ENCODE data around the gene THEM5. TPM values are rescaled to one million over a fixed set of nuclear protein-coding genes. Genes with fewer than 3 reads are reported as not detected.
A peak's percentile ranks its signal among the peaks of the same experiment; 100 is the strongest.

THEM5 gene
- total RNA-seq, 1 donor from 2014 or later: not detected

GRCh38 chr1:151840421-151840820 lies 13.1 kb downstream of the THEM5 start:
- H3K4me3 Mint-ChIP-seq (ENCODE audit: unreplicated experiment): no peak overlapping the region
- no peak overlapping the region for H3K27ac Mint-ChIP-seq (ENCODE audit: unreplicated experiment)
- no peak for DNase-seq (ENCODE audit: extremely low spot score, unreplicated experiment)

GRCh38 chr1:151839457-151840403 lies 13.8 kb downstream of the THEM5 start, which contains the start of gene C2CD4D:
Gene C2CD4D, minus strand, starts transcription at chr1:151839820. Its CDS starts 831 bp downstream, at chr1:151838989.
- no peak for TF ChIP-seq CTCF (IDR thresholded peaks at IDR 0.05)
- H3K4me1 Mint-ChIP-seq (ENCODE audit: unreplicated experiment): peaks cover 12% of the 10 kb centered on the region
- H3K27me3 Mint-ChIP-seq (ENCODE audit: unreplicated experiment): peaks cover 68% of the 10 kb centered on the region
- H3K4me3 Mint-ChIP-seq (ENCODE audit: unreplicated experiment): peak within 1 kb of the TSS; percentile 50
- H3K27ac Mint-ChIP-seq (ENCODE audit: unreplicated experiment): no peak within 1 kb of the TSS
- no peaks in the 10 kb centered on the region for H3K36me3 Mint-ChIP-seq (ENCODE audit: unreplicated experiment)
- H3K9me3 Mint-ChIP-seq (ENCODE audit: unreplicated experiment): no peaks in the 10 kb centered on the region
- DNase-seq (ENCODE audit: extremely low spot score, unreplicated experiment): no peak

More at GRCh38 chr1:151840421-151840820, 13.1 kb downstream of the THEM5 start:
- Mint-ChIP-seq H3K27me3 (ENCODE audit: unreplicated experiment) (peaks cover 72% of the 10 kb centered on the region), H3K4me1 (ENCODE audit: unreplicated experiment) (peaks cover 12% of the 10 kb centered on the region), H3K36me3 (ENCODE audit: unreplicated experiment) (no peaks in the 10 kb centered on the region), H3K9me3 (ENCODE audit: unreplicated experiment) (no peaks in the 10 kb centered on the region)
- TF ChIP-seq CTCF (IDR thresholded peaks at IDR 0.05): no peak

GRCh38 chr1:151839082-151839412 lies 14.5 kb downstream of the THEM5 start:
- Mint-ChIP-seq H3K27me3 (ENCODE audit: unreplicated experiment) (peaks cover 62% of the 10 kb centered on the region), H3K36me3 (ENCODE audit: unreplicated experiment) (no peaks in the 10 kb centered on the region), H3K4me1 (ENCODE audit: unreplicated experiment) (peaks cover 12% of the 10 kb centered on the region), H3K4me3 (ENCODE audit: unreplicated experiment) (peak overlapping the region; percentile 26), H3K9me3 (ENCODE audit: unreplicated experiment) (no peaks in the 10 kb centered on the region), H3K27ac (ENCODE audit: unreplicated experiment) (no peak overlapping the region)
- no peak for DNase-seq (ENCODE audit: extremely low spot score, unreplicated experiment)
- TF ChIP-seq CTCF (IDR thresholded peaks at IDR 0.05): no peak

- no peak for DNase-seq (ENCODE audit: extremely low spot score, unreplicated experiment)
- Mint-ChIP-seq H3K4me1 (ENCODE audit: unreplicated experiment) (peaks cover 12% of the 10 kb centered on the region), H3K27ac (ENCODE audit: unreplicated experiment) (no peak overlapping the region), H3K36me3 (ENCODE audit: unreplicated experiment) (no peaks in the 10 kb centered on the region), H3K27me3 (ENCODE audit: unreplicated experiment) (peaks cover 64% of the 10 kb centered on the region), H3K9me3 (ENCODE audit: unreplicated experiment) (no peaks in the 10 kb centered on the region), H3K4me3 (ENCODE audit: unreplicated experiment) (peak overlapping the region; percentile 26)
- no peak for TF ChIP-seq CTCF (IDR thresholded peaks at IDR 0.05)
These were observed 15.1 kb downstream of the THEM5 start for GRCh38 chr1:151838222-151839081.

GRCh38 chr1:151837884-151838221 lies 15.7 kb downstream of the THEM5 start:
- no peak for DNase-seq (ENCODE audit: extremely low spot score, unreplicated experiment)
- Mint-ChIP-seq H3K27ac (ENCODE audit: unreplicated experiment) (no peak overlapping the region), H3K27me3 (ENCODE audit: unreplicated experiment) (peaks cover 67% of the 10 kb centered on the region), H3K36me3 (ENCODE audit: unreplicated experiment) (no peaks in the 10 kb centered on the region), H3K4me1 (ENCODE audit: unreplicated experiment) (peaks cover 12% of the 10 kb centered on the region), H3K9me3 (ENCODE audit: unreplicated experiment) (no peaks in the 10 kb centered on the region), H3K4me3 (ENCODE audit: unreplicated experiment) (peak overlapping the region; percentile 43)
- no peak for TF ChIP-seq CTCF (IDR thresholded peaks at IDR 0.05)
